Breast epithelium (tissue), 4 donors: ENCODE results near the gene AGAP1. TPM values are rescaled to one million over a fixed set of nuclear protein-coding genes. Genes with fewer than 3 reads are reported as not detected.

ENCODE experiments used
- DNase-seq, 2 donors: peaks; one replicate each; pipeline ENCODE4 v3.0.0-alpha.2; 2019; ENCODE audit warnings: low spot score in 2 of 2
- H3K27ac ChIP-seq, 2 donors: fragments of 200-600 bp; sonication (generic) in 1 of 2; one replicate each; pipeline ENCODE4 v1.5.1; 2016 to 2019; ENCODE audit warnings: mild to moderate bottlenecking in 1 of 2
- H3K27me3 ChIP-seq, 2 donors: fragments of 200-600 bp; sonication (generic) in 1 of 2; one replicate each; pipeline versions ENCODE4 v1.5.1 to v1.6.0; 2017 to 2019; ENCODE audit warnings: control low read depth in 1 of 2, mild to moderate bottlenecking in 1 of 2
- H3K36me3 ChIP-seq: fragments of 200-600 bp; one replicate; pipeline ENCODE4 v1.5.1; 2019
- H3K4me1 ChIP-seq, 2 donors: fragments of 200-600 bp; sonication (generic); one replicate each; pipeline ENCODE4 v1.5.1; 2016 to 2019; ENCODE audit warnings: control low read depth in 1 of 2
- H3K4me3 ChIP-seq, 3 donors: fragments of 200-600 bp; sonication (generic); 1 replicate in 2 of 3; 2 replicates in 1 of 3; pipeline ENCODE4 v1.5.1; 2016 to 2019; ENCODE audit warnings: mild to moderate bottlenecking in 3 of 3, moderate library complexity in 2 of 3
- H3K9me3 ChIP-seq, 2 donors: fragments of 200-600 bp; sonication (generic) in 1 of 2; one replicate each; pipeline ENCODE4 v1.5.1; 2016 to 2019; ENCODE audit warnings: control low read depth in 1 of 2
- POLR2A ChIP-seq: fragments of 450-650 bp; IDR thresholded peaks from one replicate; pipeline ENCODE4 v1.6.1; 2016; ENCODE audit warnings: antibody characterized with exemption, mild to moderate bottlenecking, moderate library complexity
- POLR2AphosphoS5 ChIP-seq, 3 donors: sonication (generic); formaldehyde crosslinking; IDR thresholded peaks; one replicate each; pipeline ENCODE4 v1.6.1; 2017; ENCODE audit warnings: antibody characterized with exemption in 3 of 3
- intact Hi-C: fragments of 100-400 bp; cut with DNase I; formaldehyde crosslinking; loops from one replicate; pipeline ENCODE4 v1.15.1; 2023; ENCODE audit warnings: low total_unique reads
- total RNA-seq, 3 donors: library from RNA; depleted of rRNA; stranded (reverse); fragments of >200 nt; gene quantifications; one replicate each; pipeline ENCODE4 v1.1.0, GENCODE V29; 2016
- TF ChIP-seq, protein P1 (sequence below), 3 donors: fragments of 450-650 bp; IDR thresholded peaks; one replicate each; pipeline ENCODE4 v1.5.1; 2016 to 2017; ENCODE audit warnings: antibody characterized with exemption in 3 of 3, mild to moderate bottlenecking in 3 of 3, moderate library complexity in 3 of 3

AGAP1 gene
- total RNA-seq, 3 donors from 2014 or later = 19.7 to 27.1 (median 25.9) TPM

DNA sequence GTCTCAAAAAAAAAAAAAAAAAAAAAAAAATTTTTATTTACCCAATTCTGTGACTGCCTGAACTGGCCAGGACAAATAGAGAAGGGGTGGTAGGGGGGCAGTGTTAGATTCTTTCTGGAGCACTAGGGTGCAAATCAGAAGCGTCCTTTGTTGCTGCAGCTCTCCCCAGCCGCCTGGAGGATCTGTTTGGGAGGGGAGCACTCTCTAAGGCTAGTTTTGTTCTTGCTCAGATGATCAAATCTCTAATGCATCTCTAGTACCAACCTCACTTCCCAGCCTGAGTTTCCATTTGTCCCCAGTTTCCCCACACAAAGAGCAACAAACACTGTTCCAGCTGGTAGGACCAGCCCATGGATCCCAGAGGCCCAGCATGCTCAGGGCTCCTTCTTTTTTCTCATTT is 591.4 kb downstream of the AGAP1 start:
- no peaks in the 10 kb centered on the region for H3K36me3 ChIP-seq
- H3K27me3 ChIP-seq = no peaks in the 10 kb centered on the region
- intact Hi-C loops = no loop called here
- no peaks in the 10 kb centered on the region for H3K9me3 ChIP-seq
- DNase-seq = no peak
- H3K27ac ChIP-seq = no peak overlapping the region
- TF ChIP-seq POLR2A (no peak), POLR2AphosphoS5 (IDR thresholded peaks at IDR 0.05) (no peak)
- TF ChIP-seq, protein P1, sequence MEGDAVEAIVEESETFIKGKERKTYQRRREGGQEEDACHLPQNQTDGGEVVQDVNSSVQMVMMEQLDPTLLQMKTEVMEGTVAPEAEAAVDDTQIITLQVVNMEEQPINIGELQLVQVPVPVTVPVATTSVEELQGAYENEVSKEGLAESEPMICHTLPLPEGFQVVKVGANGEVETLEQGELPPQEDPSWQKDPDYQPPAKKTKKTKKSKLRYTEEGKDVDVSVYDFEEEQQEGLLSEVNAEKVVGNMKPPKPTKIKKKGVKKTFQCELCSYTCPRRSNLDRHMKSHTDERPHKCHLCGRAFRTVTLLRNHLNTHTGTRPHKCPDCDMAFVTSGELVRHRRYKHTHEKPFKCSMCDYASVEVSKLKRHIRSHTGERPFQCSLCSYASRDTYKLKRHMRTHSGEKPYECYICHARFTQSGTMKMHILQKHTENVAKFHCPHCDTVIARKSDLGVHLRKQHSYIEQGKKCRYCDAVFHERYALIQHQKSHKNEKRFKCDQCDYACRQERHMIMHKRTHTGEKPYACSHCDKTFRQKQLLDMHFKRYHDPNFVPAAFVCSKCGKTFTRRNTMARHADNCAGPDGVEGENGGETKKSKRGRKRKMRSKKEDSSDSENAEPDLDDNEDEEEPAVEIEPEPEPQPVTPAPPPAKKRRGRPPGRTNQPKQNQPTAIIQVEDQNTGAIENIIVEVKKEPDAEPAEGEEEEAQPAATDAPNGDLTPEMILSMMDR (IDR thresholded peaks at IDR 0.05) = no peak
- H3K4me3 ChIP-seq = no peak overlapping the region
- H3K4me1 ChIP-seq = no peaks in the 10 kb centered on the region

DNA sequence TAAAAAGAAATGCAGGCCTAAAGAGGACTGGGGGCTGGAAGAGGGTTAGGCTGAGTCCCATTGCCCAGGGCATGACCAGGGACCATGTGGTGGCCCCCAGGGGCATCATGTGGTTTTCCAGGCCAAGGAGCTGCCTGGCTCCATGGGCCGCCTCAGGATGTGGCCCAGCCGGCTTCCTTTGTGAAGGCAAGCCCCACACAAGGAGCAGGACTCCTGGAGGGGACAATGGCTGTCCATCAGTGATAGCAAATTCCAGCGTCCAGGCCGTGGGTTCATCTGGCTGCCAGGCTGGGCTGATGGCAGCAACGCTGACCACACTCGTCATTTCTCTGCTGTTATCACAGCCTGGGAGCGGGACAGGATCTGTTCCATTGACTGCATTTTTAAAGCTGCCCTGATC is 591.8 kb downstream of the AGAP1 start:
- intact Hi-C loops = no loop called here
- no peaks in the 10 kb centered on the region for H3K4me1 ChIP-seq
- TF ChIP-seq POLR2A (no peak), POLR2AphosphoS5 (IDR thresholded peaks at IDR 0.05) (no peak)
- TF ChIP-seq, protein P1 (IDR thresholded peaks at IDR 0.05) = no peak
- no peaks in the 10 kb centered on the region for H3K27me3 ChIP-seq
- no peaks in the 10 kb centered on the region for H3K9me3 ChIP-seq
- H3K4me3 ChIP-seq = no peak overlapping the region
- no peak for DNase-seq
- no peak overlapping the region for H3K27ac ChIP-seq
- no peaks in the 10 kb centered on the region for H3K36me3 ChIP-seq

DNA sequence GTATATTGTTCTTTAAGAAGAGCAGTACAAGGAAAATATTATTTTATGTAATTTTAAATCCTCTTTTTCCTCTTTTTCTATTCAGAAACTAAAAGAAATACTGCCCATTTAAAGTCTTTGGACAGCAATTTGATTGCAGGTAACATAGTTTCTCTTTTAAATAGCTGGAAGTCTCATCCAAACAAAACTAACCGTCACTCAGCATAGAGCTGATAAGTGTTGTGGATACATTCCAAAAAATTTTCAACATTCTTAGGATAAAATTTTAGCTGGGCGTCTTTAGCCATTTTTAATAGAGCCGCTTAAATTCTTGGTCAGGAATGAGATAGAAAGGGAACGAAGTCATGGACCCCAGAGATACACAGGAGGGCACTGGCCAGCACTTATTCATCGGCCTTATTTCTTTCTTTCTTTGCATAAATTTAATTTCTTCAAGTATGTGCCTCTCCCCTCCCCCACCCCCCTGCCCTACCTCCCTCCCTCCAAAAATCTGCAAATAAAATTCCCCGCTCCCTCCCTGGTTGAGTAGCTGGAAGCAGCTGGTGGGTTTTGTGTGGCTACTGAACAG is 592.6 kb downstream of the AGAP1 start:
- TF ChIP-seq POLR2A = no peak
- TF ChIP-seq, protein P1 (IDR thresholded peaks at IDR 0.05) = no peak
- no peak for TF ChIP-seq POLR2AphosphoS5 (IDR thresholded peaks at IDR 0.05)
- no peaks in the 10 kb centered on the region for H3K9me3 ChIP-seq
- no peaks in the 10 kb centered on the region for H3K27me3 ChIP-seq
- no peaks in the 10 kb centered on the region for H3K36me3 ChIP-seq
- H3K27ac ChIP-seq = no peak overlapping the region
- intact Hi-C loops = no loop called here
- no peaks in the 10 kb centered on the region for H3K4me1 ChIP-seq
- no peak for DNase-seq
- H3K4me3 ChIP-seq = no peak overlapping the region

DNA sequence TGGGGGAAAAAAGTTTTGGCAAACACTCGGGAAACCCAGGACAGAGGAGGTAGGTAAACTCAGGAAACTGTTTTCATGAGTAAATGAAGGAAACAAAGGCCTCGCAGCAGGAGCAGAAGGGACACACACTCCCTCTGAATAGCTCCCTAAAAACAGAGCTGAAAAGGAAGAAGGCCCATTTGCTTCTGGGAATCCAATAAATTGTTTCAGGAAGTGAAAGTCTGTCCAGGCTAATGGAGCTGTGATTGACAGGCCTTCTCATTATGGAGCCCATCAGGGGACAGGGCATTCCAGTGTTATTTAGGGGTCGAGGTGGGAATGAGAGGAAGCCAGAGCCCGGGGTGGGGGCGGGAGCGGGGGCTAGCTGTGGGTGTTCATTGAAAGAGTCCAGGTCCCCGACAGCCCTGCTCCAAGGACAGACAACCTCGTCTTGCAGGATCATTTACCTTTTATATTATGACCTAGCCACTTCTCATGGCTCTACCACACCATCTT is 593.2 kb downstream of the AGAP1 start:
- TF ChIP-seq POLR2A (no peak), POLR2AphosphoS5 (IDR thresholded peaks at IDR 0.05) (no peak)
- TF ChIP-seq, protein P1 (IDR thresholded peaks at IDR 0.05) = no peak
- Histone ChIP-seq H3K4me3 (no peak overlapping the region), H3K36me3 (no peaks in the 10 kb centered on the region), H3K9me3 (no peaks in the 10 kb centered on the region), H3K27ac (no peak overlapping the region), H3K4me1 (no peaks in the 10 kb centered on the region), H3K27me3 (no peaks in the 10 kb centered on the region)
- no peak for DNase-seq
- intact Hi-C loops = no loop called here

DNA sequence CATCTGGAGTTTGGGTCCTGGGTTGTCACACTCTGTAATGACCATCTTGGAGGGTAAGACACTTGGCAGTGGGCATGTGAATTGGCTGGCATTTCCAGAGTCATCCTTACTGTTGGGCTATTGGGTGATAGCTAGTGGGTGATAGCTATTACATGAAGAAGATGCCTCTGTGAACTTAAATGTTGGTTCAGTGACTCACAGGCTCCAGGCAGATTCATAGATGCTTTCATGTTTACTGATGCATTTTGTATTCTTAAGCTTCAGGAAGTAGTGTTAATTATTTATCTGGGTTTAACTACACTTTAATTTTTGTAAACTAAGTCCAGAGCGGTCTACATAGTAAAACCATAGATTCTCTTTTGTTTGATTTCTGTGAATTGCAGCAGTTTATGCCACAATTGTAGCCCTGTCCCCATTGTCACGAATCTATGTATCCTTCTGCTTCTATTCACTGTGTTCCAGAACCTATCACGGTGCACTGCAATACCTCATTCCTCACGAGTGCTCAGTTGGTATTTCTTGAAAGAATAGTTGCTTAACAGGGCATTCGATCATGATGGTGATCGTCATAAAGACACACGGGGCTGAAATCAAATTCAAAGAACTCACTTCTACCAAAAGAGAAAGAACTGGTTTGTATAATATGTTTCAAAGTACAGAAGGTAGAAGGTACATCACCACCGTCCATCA is 594.7 kb downstream of the AGAP1 start:
- intact Hi-C loops = no loop called here
- Histone ChIP-seq H3K4me3 (no peak overlapping the region), H3K27me3 (no peaks in the 10 kb centered on the region)

More for the DNA sequence above, 594.7 kb downstream of the AGAP1 start:
- H3K9me3 ChIP-seq = no peaks in the 10 kb centered on the region
- H3K36me3 ChIP-seq = no peaks in the 10 kb centered on the region
- DNase-seq = no peak
- no peak for TF ChIP-seq POLR2AphosphoS5 (IDR thresholded peaks at IDR 0.05)
- TF ChIP-seq POLR2A = no peak
- TF ChIP-seq, protein P1 (IDR thresholded peaks at IDR 0.05) = no peak
- H3K4me1 ChIP-seq = no peaks in the 10 kb centered on the region
- H3K27ac ChIP-seq = no peak overlapping the region
